ENCODE measurements around the gene ATP11A. TPM values are rescaled to one million over a fixed set of nuclear protein-coding genes. Genes with fewer than 3 reads are reported as not detected.

ATP11A gene
- total RNA-seq, 1 experiment from 2014 or later: 80.4 TPM

- RAD21 ChIA-PET (ENCODE audit: low non-redundant PET in 1 of 2, low total read pairs in 2 of 2, uncharacterized antibody in 2 of 2, unreplicated experiment in 2 of 2): no interaction called here
Measured at GRCh38 chr13:112699322-112699918, 9.6 kb downstream of the ATP11A start.

DNA sequence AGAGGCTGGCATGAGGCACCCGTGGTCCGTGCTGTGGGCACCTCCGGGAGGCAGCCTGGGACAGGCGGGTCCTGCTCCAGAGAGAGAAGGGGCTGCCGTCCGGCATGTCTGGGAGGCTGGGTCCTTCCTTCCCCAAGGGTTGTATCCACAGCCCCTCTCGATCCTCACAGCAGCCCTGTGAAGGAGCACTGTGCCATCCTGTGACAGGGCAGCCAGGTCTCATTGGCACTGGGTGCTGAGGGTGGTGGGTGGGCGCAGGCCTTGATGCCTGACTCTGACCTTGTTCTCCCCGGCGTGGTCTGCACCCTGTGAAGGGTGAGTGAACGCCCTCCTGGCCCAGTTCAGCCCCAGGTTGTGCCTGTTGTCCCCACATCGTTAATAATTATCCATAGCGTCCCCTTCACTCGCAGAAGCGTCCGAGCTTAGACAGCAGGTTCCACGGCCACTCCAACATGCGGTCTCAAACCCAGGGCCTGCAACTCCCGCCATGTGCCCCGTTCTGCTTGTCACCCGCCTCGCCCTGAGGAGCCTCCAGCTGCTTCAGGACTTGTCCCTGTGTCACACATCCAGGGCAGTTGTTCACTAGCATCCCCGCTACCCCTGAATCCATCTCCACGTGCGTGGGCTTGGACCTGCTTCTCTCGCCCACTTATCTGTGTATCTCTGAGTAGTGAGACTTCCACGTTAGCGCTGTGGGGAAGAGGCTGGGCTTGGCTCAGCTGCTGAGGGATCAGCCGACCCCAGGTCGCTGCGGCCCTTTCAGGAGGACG, 10.6 kb downstream of the ATP11A start:
- H3K4me1 ChIP-seq (ENCODE audit: control insufficient read depth in 1 of 2, insufficient read depth in 2 of 2, low read length in 2 of 2): no peaks in the 10 kb centered on the region
- peaks cover 90% of the 10 kb centered on the region for H3K79me2 ChIP-seq (ENCODE audit: insufficient read depth, low read length)
- no peak overlapping the region for H3K4me2 ChIP-seq (ENCODE audit: low read length)
- no peak overlapping the region for H3K27ac ChIP-seq (ENCODE audit: low read depth, low read length)
- ATAC-seq (no peak), DNase-seq (ENCODE audit: low read depth, low spot score) (no peak)
- BruUV-seq (replicated peaks): no TSS peak
- H3K36me3 ChIP-seq (ENCODE audit: control insufficient read depth in 1 of 2, insufficient read depth in 2 of 2, low read length in 2 of 2): 0 out of 4 replicates have a peak, but pooled peaks cover 0 to 2% of the 10 kb centered on the region in 2 experiments
- no peaks in the 10 kb centered on the region for H3K9me3 ChIP-seq (ENCODE audit: control insufficient read depth in 1 of 2, insufficient read depth in 1 of 2, low read depth in 1 of 2, low read length in 2 of 2)
- H4K20me1 ChIP-seq (ENCODE audit: insufficient read depth): no peaks in the 10 kb centered on the region; the same call in 1 of the 2 replicates
- POLR2A ChIA-PET: no interaction called here
- CTCF ChIA-PET: no interaction called here
- no peaks in the 10 kb centered on the region for H3K9me2 ChIP-seq (ENCODE audit: insufficient read depth)
- RAD21 ChIA-PET (ENCODE audit: low non-redundant PET in 1 of 2, low total read pairs in 2 of 2, uncharacterized antibody in 2 of 2, unreplicated experiment in 2 of 2): no interaction called here
- H3K9ac ChIP-seq (ENCODE audit: low read length): no peak overlapping the region
- no peaks in the 10 kb centered on the region for H3K27me3 ChIP-seq (ENCODE audit: insufficient read depth, low read length)
- H3K4me3 ChIP-seq (replicated peaks in 1 of 2; ENCODE audit: low read depth in 1 of 2, low read length in 2 of 2): no peak overlapping the region
- intact Hi-C loops (cut with micrococcal nuclease): no loop called here
- H2AFZ ChIP-seq (ENCODE audit: low read depth, low read length, poor library complexity, severe bottlenecking): no peak overlapping the region
- TF ChIP-seq SRF (IDR thresholded peaks at IDR 0.05; ENCODE audit: low read depth): no peak
- TF ChIP-seq EZH2phosphoT487 (IDR thresholded peaks at IDR 0.05; ENCODE audit: borderline replicate concordance): no peak
- TF ChIP-seq CEBPB (IDR thresholded peaks at IDR 0.05; ENCODE audit: low read depth): no peak
- no peak for TF ChIP-seq JUND (IDR thresholded peaks at IDR 0.05)
- no peak for TF ChIP-seq EGR1 (IDR thresholded peaks at IDR 0.05; ENCODE audit: low read depth)
- no peak for TF ChIP-seq SP1 (IDR thresholded peaks at IDR 0.05; ENCODE audit: low read depth)
- no peak for TF ChIP-seq CBX3 (IDR thresholded peaks at IDR 0.05; ENCODE audit: low read depth)
- TF ChIP-seq, protein P1, sequence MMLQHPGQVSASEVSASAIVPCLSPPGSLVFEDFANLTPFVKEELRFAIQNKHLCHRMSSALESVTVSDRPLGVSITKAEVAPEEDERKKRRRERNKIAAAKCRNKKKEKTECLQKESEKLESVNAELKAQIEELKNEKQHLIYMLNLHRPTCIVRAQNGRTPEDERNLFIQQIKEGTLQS (IDR thresholded peaks at IDR 0.05): no peak
- TF ChIP-seq SIN3A (IDR thresholded peaks at IDR 0.05; ENCODE audit: low read depth): no peak
- no peak for TF ChIP-seq MAX (IDR thresholded peaks at IDR 0.05)
- no peak for TF ChIP-seq ZNF274 (IDR thresholded peaks at IDR 0.05; ENCODE audit: low read depth, low read length)
- TF ChIP-seq EZH2 (IDR thresholded peaks at IDR 0.05): no peak
- no peak for TF ChIP-seq ELF1 (IDR thresholded peaks at IDR 0.05; ENCODE audit: borderline replicate concordance, low read depth)
- no peak for TF ChIP-seq FOSL1 (IDR thresholded peaks at IDR 0.05; ENCODE audit: low read depth)
- TF ChIP-seq, protein P2, sequence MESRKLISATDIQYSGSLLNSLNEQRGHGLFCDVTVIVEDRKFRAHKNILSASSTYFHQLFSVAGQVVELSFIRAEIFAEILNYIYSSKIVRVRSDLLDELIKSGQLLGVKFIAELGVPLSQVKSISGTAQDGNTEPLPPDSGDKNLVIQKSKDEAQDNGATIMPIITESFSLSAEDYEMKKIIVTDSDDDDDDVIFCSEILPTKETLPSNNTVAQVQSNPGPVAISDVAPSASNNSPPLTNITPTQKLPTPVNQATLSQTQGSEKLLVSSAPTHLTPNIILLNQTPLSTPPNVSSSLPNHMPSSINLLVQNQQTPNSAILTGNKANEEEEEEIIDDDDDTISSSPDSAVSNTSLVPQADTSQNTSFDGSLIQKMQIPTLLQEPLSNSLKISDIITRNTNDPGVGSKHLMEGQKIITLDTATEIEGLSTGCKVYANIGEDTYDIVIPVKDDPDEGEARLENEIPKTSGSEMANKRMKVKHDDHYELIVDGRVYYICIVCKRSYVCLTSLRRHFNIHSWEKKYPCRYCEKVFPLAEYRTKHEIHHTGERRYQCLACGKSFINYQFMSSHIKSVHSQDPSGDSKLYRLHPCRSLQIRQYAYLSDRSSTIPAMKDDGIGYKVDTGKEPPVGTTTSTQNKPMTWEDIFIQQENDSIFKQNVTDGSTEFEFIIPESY (IDR thresholded peaks at IDR 0.05; ENCODE audit: extremely low read depth, insufficient replicate concordance, low read length): no peak

More at GRCh38 chr13:112699322-112699918, 9.6 kb downstream of the ATP11A start:
- Histone ChIP-seq H3K79me2 (ENCODE audit: insufficient read depth, low read length) (peaks cover 90% of the 10 kb centered on the region), H4K20me1 (ENCODE audit: insufficient read depth) (no peaks in the 10 kb centered on the region; the same call in 1 of the 2 replicates), H3K27me3 (ENCODE audit: insufficient read depth, low read length) (no peaks in the 10 kb centered on the region), H3K9me3 (ENCODE audit: control insufficient read depth in 1 of 2, insufficient read depth in 1 of 2, low read depth in 1 of 2, low read length in 2 of 2) (no peaks in the 10 kb centered on the region), H3K9me2 (ENCODE audit: insufficient read depth) (no peaks in the 10 kb centered on the region), H3K9ac (ENCODE audit: low read length) (no peak overlapping the region), H3K27ac (ENCODE audit: low read depth, low read length) (no peak overlapping the region), H3K4me2 (ENCODE audit: low read length) (no peak overlapping the region), H3K4me3 (replicated peaks in 1 of 2; ENCODE audit: low read depth in 1 of 2, low read length in 2 of 2) (no peak overlapping the region), H2AFZ (ENCODE audit: low read depth, low read length, poor library complexity, severe bottlenecking) (no peak overlapping the region), H3K4me1 (ENCODE audit: control insufficient read depth in 1 of 2, insufficient read depth in 2 of 2, low read length in 2 of 2) (no peaks in the 10 kb centered on the region; a peak in 1 of 4 replicates), H3K36me3 (ENCODE audit: control insufficient read depth in 1 of 2, insufficient read depth in 2 of 2, low read length in 2 of 2) (0 out of 4 replicates have a peak, but pooled peaks cover 0 to 2% of the 10 kb centered on the region in 2 experiments)
- ATAC-seq (no peak), DNase-seq (ENCODE audit: low read depth, low spot score) (no peak)
- POLR2A ChIA-PET: no interaction called here
- no peak for TF ChIP-seq TCF7L2 (IDR thresholded peaks at IDR 0.05; ENCODE audit: borderline replicate concordance, extremely low read depth, insufficient read depth, insufficient read length)
- BruUV-seq (replicated peaks): no TSS peak
- CTCF ChIA-PET: no interaction called here
- intact Hi-C loops (cut with micrococcal nuclease): no loop called here

Measured in HCT116 (cell line).